PFSK-1 (cell line): ENCODE data around the gene PARD3B.

Source experiments
- SIN3A ChIP-seq: IDR thresholded peaks from 2 replicates; pipeline ENCODE4 v1.6.1; 2012; ENCODE audit warnings: mild to moderate bottlenecking, low read length, moderate library complexity, borderline replicate concordance; ENCODE audit not compliant: insufficient read depth
- TAF1 ChIP-seq: IDR thresholded peaks from 2 replicates; pipeline ENCODE4 v1.6.1; 2012; ENCODE audit warnings: low read length, control low read depth, borderline replicate concordance; ENCODE audit not compliant: insufficient read depth

DNA sequence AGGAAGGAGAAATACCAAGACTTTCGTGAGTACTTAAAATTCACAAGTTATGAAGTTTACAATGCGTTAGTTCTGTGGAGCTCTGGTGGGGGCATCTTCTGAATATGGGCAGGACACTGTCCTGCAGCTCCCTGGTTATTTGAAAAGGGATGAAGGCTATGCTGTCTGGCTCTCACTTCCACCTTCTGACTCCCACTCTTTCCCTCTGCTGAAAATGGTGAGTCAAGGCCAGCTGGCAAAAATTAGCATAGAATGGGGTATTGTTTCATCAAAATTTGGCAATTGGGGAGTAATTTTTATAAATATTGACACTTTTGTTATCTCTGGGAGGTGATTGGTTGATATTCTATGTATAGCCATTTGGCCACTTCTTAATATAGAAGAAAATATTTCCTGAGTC, 177.4 kb downstream of the PARD3B start:
- no peak for TF ChIP-seq SIN3A
- TF ChIP-seq TAF1, result no peak
